ENCODE measurements around the gene TTC4. TPM values are rescaled to one million over a fixed set of nuclear protein-coding genes. Genes with fewer than 3 reads are reported as not detected.

TTC4 gene
- total and polyA plus RNA-seq, 7 donors: 25.0 to 58.9 (median 39.3) TPM

DNA sequence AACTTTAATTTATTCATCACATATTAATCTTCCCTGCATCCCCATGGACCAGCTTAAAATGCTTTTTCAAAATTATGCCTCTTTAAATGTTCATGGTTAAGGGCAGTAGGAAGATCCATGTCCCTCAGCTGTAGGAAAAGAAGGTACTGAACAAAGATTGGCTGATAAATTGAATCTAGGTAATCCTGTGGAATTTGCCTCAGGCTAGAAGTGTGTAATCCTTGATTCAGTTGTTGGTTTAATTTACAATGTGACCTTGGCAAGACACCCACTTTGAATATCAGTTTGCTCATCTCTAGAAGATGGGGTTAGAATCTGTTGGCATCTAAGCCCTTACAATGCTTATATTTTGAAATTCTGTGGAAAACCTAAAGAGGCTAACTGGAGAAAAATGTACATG is 6.1 kb downstream of the TTC4 start:
- no peaks in the 10 kb centered on the region for H3K27me3 ChIP-seq (ENCODE audit: insufficient read depth in 3 of 3, low read length in 2 of 3)
- DNase-seq (no peak), ATAC-seq (no peak)
- peaks cover 28 to 100% of the 10 kb centered on the region in 2 donors for H3K36me3 ChIP-seq (ENCODE audit: insufficient read depth in 1 of 2, low read depth in 1 of 2)
- H3K9me3 ChIP-seq: no peaks in the 10 kb centered on the region
- H3K4me3 ChIP-seq: no peak overlapping the region
- no peak overlapping the region for H3K27ac ChIP-seq
- peaks cover 3% of the 10 kb centered on the region for H3K4me1 ChIP-seq
- TF ChIP-seq, protein P1, sequence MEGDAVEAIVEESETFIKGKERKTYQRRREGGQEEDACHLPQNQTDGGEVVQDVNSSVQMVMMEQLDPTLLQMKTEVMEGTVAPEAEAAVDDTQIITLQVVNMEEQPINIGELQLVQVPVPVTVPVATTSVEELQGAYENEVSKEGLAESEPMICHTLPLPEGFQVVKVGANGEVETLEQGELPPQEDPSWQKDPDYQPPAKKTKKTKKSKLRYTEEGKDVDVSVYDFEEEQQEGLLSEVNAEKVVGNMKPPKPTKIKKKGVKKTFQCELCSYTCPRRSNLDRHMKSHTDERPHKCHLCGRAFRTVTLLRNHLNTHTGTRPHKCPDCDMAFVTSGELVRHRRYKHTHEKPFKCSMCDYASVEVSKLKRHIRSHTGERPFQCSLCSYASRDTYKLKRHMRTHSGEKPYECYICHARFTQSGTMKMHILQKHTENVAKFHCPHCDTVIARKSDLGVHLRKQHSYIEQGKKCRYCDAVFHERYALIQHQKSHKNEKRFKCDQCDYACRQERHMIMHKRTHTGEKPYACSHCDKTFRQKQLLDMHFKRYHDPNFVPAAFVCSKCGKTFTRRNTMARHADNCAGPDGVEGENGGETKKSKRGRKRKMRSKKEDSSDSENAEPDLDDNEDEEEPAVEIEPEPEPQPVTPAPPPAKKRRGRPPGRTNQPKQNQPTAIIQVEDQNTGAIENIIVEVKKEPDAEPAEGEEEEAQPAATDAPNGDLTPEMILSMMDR (IDR thresholded peaks at IDR 0.05): no peak
- intact Hi-C loops (cut with DNase I): no loop called here

DNA sequence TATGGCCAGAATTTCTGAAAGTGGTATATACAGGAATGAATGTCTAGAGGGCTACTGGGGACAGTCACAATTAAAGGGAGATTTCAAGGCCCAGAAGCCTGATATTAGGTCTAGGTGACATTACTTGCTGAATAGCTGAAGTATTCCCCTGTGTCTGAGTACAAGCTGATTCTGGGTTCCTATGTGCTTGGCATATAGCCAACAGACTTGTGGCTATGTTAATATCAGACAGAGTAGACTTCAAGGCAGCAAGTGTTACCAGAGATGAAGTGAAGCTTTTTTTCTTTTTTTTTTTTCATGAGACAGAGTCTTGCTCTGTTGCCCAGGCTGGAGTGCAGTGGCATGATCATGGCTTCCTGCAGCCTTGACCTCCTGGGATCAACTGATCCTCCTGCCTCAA is 8.3 kb downstream of the TTC4 start:
- H3K27ac ChIP-seq: no peak overlapping the region
- no peak overlapping the region for H3K4me3 ChIP-seq
- peaks cover 24 to 100% of the 10 kb centered on the region in 2 donors for H3K36me3 ChIP-seq (ENCODE audit: insufficient read depth in 1 of 2, low read depth in 1 of 2)
- H3K27me3 ChIP-seq (ENCODE audit: insufficient read depth in 3 of 3, low read length in 2 of 3): no peaks in the 10 kb centered on the region
- no peaks in the 10 kb centered on the region for H3K4me1 ChIP-seq
- DNase-seq: no peak
- no peaks in the 10 kb centered on the region for H3K9me3 ChIP-seq
- intact Hi-C loops (cut with DNase I): no loop called here
- no peak for ATAC-seq
- TF ChIP-seq, protein P1 (IDR thresholded peaks at IDR 0.05): no peak

DNA sequence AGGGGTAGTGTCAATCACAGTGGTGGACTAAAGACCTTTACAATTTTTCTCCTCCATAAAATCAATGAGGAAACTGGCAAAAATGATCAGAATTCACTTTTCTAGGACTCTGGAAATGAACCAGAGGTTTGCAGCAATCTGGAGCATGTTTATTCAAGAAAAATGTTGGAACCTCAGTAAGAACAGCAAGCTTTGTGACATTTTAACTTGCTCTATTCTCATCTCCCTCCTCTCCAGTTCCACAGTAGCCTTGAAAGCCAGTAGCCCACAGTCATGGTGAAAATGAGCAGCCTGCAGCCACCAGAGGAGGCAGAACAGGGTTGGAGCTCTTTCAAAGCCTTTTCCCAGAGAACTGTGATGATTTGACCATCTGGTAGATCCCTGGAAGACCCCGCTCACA is 9.1 kb downstream of the TTC4 start:
- TF ChIP-seq, protein P1 (IDR thresholded peaks at IDR 0.05): no peak
- Histone ChIP-seq H3K27me3 (ENCODE audit: insufficient read depth in 3 of 3, low read length in 2 of 3) (no peaks in the 10 kb centered on the region), H3K4me3 (no peak overlapping the region), H3K4me1 (no peaks in the 10 kb centered on the region), H3K27ac (no peak overlapping the region), H3K36me3 (ENCODE audit: insufficient read depth in 1 of 2, low read depth in 1 of 2) (peaks cover 22 to 100% of the 10 kb centered on the region in 2 donors), H3K9me3 (no peaks in the 10 kb centered on the region)
- intact Hi-C loops (cut with DNase I): no loop called here
- ATAC-seq: no peak
- 90 to 100% (median 95%) methylated on average over 1 of the region's 1 CpG for WGBS, 3 donors
- DNase-seq: no peak

DNA sequence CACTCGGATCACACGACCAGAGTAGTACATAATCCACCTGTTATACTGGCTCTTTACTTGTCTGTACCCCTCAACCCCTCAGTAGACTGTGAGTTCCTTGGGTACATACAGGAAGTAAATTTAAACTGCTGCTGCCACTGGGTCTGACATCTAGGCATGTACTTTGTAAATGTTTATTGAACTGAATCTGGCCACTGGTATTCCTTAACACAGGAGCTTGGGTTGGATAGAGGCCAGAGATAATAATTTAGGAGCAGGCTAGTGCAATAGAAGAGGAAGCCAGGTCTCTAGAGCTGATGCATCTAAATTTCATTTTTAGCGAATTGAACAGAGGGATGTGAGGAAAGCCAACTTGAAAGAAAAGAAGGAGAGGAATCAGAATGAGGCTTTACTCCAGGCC is 12.4 kb downstream of the TTC4 start:
- ATAC-seq: no peak
- Histone ChIP-seq H3K9me3 (no peaks in the 10 kb centered on the region), H3K27me3 (ENCODE audit: insufficient read depth in 3 of 3, low read length in 2 of 3) (no peaks in the 10 kb centered on the region), H3K27ac (no peak overlapping the region), H3K4me3 (no peak overlapping the region), H3K4me1 (no peaks in the 10 kb centered on the region), H3K36me3 (ENCODE audit: insufficient read depth in 1 of 2, low read depth in 1 of 2) (peaks cover 30 to 99% of the 10 kb centered on the region in 2 donors)
- WGBS, 3 donors: 71 to 84% (median 80%) methylated on average over 3 of the region's 3 CpGs
- DNase-seq: no peak
- TF ChIP-seq, protein P1 (IDR thresholded peaks at IDR 0.05): no peak
- intact Hi-C loops (cut with DNase I): no loop called here

DNA sequence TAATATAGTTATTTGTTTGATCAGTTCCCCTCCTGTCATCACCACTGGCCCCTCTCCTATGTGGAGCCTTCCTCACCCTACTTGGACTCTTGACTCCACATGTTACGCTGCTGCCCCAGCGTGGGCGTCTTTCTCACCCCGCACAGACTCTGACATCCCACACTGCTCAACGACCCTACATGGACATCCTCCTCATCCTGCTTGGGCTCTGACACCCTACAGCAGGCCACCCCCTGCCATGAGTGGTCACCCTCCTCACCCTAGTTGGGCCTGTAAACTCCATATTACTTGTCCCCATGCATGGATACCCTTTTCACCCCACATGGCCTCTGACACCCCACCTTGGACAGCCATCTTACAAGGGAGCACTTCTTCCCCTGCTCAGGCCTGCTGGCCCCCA is 21.0 kb downstream of the TTC4 start:
- DNase-seq (no peak), ATAC-seq (no peak)
- 91 to 94% (median 91%) methylated on average over 5 of the region's 5 CpGs for WGBS, 3 donors
- Histone ChIP-seq H3K4me3 (no peak overlapping the region), H3K9me3 (no peaks in the 10 kb centered on the region), H3K4me1 (no peaks in the 10 kb centered on the region), H3K27me3 (ENCODE audit: insufficient read depth in 3 of 3, low read length in 2 of 3) (no peaks in the 10 kb centered on the region), H3K27ac (no peak overlapping the region), H3K36me3 (ENCODE audit: insufficient read depth in 1 of 2, low read depth in 1 of 2) (peaks cover 11 to 98% of the 10 kb centered on the region in 2 donors)
- intact Hi-C loops (cut with DNase I): no loop called here
- TF ChIP-seq, protein P1 (IDR thresholded peaks at IDR 0.05): no peak
